Stimulated activated CD4-positive, alpha-beta T cell treated with anti-CD3 and anti-CD28 coated beads, Interleukin-4, amount 100 ng/mL, for 24 hours (primary cell): Measurements from ENCODE around the gene CATSPER3.

Experiments used
- DNase-seq: peaks from one replicate; pipeline ENCODE4 v3.0.0-alpha.2; 2020

The CATSPER3 gene

DNA sequence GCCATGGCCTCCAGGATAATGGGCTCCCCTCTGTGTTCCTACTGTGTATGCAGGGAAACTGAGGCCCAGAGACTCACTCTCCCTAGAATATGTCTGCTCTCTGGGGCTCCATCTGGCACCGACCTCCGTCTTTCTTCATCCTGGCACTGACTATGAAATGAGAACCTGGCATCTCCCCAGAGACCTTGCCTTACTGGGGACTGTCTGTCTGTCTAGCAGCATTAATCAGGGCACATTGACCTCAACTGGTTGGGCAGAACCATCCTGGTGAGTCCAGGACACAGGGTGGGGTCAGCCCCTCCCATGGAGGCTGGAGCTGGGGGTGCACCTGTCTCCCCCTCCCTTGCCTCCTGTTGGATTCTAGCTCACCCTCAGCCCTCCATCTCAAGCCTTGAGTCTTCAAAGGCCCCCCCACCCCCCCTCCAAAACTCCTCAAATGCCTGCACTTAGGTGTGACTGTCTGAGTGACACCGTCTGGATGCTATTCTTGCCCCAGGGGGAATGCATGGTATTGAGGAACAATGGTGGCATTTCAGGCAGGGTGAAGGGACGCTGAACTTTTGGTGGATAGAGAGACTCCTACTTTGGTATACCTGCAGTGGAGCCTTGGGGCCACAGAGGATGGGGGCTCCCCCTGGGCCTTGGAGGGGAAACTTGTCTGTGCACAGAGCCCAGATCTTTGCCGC, 79.1 kb downstream of the CATSPER3 start:
- DNase-seq, result no peak

DNA sequence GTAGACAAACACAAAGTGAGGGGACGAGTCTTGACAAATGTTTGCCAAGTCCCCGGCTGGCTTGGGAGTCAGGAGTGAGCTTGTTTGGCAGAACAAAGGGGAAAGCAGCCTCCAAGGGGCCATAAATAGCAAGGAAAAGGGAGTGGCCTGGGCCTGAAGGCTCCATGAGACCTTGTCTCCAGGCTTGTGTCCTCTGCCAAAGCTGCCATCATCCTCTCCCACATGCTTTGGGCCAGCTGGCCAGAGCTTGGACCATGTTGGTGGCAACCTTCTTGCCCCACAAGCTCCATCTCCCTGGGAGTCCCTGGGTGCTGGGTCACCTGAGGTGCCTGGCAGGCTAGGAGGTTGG, 79.6 kb downstream of the CATSPER3 start:
- no peak for DNase-seq

DNA sequence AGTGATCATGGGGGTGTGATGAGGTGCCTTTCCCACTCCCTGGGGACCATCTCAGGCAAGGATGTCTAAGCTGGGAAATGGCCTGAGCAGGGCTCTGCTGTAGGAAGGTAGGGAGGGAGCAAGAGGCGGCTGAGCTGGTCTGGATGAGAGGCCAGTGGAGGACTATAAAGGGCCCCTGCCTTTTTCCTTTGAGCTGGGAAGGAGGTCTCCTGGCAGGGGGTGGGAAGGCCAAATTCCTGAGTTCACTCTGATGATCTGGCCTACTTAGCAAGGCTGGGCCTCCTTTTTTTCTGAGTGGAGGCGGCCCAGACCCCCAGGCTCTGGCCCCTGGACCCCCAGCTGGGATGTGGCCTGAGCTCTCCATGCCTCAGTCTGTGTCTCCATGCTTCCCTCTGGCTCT, 80.6 kb downstream of the CATSPER3 start:
- DNase-seq, result no peak

DNA sequence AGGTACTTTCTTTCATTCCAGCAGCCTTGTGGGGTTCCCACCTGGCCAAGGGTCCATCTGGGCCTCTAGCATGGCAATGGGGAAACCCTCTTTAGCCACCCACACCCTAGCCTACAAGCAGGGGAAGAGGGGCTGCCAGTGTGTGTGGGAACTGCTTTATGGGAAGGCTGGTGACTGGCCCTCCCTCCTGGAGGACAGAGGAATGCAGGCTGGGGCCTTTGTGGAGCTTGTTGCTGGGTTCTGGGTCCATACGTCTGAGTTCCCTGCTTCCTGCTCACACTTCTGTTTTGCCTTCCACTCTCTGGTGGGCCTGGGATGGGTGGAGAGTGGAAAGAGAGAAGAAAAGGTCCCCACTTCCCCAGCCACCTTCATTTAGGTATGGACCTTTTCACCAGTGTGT, 81.2 kb downstream of the CATSPER3 start:
- DNase-seq, result no peak

DNA sequence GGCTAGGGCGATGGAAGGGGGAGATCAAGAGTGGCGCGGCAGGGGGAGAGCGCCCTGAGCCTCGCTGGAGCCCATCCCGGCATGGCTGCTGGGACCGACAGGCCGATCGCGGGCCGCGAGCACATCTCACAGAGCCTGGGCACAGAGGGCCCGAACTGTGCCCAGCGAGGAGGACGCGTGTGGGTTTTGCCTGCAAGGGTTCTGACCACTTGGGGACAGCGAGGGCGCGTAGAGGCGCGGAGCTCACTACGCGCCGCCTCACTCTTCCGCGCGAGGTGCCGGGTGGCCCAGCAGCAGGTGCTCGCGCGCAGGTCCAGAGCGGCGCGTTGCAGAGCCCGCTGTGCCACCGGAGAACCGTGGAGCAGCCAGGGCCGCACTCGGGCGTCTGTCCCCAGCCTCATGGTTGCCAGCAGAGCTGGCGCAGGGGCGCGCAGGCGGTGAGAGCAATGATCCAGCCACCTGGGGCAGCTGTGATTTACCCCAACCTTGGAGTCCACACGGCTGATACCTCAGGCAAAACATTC, 82.6 kb downstream of the CATSPER3 start:
- no peak for DNase-seq

DNA sequence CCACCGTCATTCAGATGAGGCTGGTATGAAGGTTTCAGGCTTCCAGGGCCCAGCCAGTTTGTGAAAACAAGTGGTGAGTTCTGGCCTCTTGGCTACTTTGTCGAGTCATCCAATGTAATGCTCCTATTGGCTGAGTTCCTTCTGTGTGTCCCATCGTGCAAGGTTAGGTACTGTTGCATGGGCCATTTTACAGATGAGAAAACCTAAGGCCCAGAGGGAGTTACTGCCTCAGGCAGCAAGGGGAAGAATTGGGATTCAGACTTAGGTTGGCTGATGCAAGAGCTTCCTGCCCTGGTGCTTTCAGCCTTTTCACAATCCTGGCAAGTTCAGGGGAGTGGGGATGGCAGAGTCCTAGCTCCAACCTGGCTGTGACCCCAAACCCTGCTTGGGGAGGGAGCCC, 83.7 kb downstream of the CATSPER3 start:
- no peak for DNase-seq

DNA sequence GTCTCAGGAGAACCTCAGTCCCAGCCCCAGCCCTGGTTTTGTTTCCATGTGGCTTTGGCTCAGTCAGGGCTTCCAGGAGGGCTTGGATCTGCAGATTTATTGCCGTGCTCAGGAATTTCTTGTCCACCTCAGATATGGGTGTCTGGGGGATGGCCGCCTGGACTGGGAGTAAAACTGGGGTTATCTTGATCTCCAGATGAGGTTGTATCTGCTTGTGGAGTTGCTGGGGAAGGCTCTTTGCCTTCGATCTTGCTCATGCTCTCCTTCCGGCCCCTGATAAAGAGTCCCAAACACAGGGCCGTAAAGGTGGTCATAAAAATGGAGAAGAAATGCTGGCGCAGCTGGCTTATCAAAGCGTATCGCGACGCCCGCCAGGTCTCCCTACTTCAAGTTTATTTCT, 84.2 kb downstream of the CATSPER3 start:
- no peak for DNase-seq

DNA sequence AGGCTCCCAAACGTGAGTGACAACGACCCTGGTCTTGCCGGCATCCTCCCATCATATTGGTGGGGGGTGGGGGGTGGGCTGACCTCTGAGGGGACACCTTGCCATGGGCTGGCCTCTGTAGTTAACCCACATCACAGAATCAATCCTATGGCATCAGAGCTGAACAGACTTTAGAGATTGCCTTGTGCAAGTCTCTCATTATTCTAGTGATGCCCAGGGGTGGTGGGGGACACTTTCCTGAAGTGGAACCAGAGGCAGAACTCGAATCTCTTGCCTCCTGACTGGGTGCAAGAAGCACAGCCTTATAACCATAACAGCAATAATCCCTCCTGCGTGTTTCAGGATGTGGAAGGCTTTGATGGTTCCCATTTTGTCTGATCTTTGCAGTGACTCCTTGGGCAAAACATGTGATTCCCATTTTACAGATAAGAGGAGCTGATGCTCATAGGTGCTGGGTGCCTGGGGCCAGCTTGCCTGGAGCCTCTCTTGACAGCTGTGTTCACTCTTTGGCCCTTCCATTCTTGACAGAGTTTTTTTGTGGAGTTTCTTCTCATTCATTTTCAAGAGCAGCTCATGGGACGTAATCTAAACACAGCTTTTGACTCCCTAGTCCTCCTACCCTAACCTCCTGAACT, 84.9 kb downstream of the CATSPER3 start:
- DNase-seq, result no peak

DNA sequence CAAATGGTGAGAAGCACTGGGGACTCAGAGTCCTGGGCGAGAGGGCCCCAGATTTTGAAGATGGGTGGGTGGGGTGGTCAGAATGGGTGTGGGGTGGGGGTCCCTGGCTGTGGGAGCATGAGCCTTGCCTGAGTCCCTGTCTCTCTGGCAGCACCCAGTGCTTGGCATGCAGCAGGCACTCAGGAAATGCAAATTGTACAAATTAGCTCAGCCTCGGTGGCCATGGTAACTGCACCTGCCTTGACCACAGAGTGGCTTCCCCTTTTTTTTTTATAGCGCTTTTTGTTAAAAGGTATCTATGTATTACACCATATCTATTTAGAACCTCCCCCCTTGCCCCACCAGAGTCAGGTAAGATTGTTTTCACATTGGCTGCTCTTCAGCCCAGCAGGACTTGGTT, 85.6 kb downstream of the CATSPER3 start:
- no peak for DNase-seq

DNA sequence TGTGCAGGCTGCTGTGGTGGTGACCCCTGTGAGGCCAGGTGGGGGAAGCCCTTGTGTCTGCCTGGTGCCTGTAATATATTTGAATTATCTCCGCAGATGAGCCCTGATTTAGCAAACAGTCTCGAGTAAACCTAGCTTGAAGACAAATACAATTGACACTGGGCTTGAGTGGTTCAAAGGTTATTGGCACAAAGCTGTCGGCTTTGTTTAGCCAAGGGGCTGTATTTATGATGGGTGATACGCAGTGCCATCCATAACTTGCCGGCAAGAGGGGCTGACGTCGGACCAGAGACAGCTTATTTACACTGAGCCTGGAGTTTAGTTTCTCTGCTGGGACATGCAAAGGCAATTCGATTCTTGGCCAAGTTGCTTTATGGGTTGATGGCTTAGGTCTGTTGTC, 86.3 kb downstream of the CATSPER3 start:
- no peak for DNase-seq

DNA sequence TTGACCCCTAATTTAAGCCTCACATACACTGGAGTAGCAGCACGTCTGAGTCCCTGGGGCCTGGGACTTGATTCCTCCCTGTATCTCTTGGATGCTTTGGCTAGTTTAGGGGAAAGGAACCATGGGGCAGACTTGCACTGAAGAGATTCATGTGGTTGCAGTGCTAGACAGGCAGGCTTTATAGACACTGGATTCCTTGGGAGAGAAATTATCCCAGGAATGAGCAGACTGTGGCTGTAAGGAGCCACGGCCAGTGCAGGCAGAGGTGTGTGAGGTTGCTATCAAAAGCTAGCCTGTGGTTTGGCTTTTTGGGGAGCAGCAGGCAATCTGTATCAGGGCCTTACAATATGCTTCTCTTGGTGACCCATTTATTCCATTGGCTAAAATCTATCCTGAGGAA, 86.8 kb downstream of the CATSPER3 start:
- DNase-seq, result no peak

DNA sequence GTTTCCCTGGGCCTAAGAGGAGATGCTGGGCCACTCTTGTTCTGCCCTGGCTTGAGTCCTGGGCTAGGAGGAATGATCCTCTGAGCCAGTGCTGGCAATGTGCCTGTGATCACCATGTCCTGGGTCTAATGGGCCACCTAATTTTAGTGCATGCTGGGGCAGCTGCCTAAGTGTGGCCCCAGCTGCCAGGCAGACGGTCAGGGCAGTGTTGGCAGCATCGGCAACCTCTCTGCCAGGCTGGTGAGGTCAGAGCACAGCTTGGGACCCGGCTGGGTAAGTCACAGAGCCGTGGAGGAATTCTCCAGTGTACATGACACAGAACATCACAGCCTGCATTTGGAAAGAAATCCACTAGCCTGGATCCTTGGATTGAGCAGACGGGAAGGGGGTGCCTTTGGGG, 87.7 kb downstream of the CATSPER3 start:
- DNase-seq, result no peak

DNA sequence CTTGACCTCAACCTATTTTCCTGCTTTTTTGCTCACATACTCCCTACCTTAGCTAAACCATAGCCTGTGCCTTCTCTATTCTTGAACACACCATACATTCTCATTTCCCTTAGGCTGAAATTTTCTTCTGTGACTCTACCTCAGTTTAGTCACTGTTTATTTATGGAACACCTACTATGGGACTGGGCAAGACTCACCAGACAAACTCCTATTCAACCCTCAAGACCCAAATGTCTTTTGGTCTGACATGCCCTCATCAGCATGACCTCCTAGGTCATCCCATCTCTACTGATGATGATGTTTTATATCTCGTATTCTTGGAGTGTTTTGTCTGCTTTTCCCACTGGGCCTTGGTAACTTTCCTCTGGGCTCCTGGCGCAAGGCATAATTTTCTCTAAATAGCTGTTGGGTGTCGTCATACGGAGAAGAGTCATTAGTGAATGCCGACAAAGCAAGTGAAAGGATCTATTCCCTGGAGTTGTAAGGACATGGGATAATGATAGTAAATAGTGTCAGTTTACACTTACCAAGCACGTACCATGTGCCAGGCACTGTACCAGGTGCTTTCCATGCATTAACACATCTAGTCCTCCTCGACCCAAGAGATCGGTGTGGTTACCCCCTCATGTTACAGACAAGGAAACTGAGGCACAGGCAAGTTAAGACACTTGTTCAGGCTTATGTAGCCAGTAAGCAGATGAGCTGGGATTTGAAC, 88.8 kb downstream of the CATSPER3 start:
- no peak for DNase-seq

DNA sequence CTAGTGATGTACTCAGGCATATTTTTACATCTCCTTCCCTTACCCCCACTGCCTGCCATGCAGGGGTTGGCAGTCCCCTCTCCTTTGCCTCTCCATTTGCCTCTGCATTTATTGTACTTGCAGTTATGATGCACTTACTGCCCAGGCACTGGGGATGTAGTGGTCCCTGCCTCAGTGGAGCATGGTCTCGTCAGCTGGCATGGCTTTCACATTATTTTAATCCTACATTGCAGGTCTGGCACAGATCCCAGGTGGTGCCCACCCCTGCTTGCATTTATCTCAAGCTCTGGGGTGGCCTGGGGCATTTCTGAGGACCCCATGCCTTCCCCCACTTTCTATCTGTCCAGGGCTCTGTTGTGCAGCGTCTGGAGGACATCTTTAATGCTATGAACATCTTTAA, 89.5 kb downstream of the CATSPER3 start:
- DNase-seq, result no peak

DNA sequence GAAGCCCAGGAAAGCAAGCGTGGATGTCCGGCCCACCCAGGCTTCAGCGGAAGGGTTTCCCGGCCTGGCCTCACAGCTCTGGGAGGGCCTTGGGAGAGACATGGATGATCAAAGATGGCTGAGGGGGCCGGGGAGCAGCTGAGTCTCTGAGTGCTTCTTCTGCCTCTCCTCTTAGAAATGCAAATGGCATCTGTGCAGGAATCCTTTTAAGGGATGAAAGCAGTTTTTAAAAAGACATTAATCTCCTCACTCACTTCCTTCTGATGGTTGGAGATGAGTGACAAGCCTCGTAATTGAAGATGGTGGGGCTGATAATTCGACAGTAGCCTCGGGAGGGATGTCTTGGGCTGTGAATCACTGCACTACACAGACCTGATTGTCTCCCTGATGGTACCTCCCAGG, 90.6 kb downstream of the CATSPER3 start:
- no peak for DNase-seq

DNA sequence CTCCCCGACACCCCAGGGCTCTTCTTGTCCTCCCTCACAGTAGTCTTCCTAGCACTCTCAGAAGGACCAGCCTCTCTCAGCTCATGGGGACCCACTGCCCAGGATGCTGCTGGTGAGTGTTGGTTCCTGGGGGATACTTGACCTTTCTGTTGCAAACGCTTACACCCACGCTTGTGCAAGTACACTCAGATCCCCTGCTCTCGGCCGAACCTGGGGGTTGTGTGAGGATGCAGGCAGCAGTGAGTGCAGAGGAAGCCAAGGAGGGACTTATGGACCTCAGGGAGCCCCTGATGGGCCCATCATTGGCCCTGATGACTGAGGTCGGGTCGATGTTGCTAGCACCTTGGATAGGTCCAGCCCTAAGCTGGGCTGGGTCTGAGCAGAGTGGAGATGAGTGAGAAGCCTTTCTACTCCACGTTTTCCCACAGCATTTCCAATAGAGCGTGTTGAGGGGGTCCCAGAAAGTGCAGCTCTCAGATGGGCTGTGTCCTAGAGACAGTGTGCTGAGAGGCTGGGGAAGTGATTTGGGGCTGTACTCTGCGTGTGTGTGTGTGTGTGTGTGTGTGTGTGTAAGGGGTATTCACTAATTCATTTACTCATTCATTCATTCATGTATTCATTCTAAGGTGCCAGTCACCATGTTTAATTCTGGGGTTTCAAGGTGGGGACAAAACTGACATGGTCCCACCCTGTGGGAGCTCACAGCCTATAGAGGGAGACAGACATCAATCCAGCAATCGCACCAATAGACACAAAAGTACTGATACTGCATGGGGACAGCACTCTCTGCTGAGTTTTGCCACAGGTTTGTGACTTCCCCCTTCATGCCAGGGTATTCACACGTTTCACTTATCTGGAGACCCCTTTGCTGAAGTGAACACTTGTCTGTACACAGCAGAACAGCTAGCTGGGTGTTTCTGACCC, 91.6 kb downstream of the CATSPER3 start:
- DNase-seq, result no peak

DNA sequence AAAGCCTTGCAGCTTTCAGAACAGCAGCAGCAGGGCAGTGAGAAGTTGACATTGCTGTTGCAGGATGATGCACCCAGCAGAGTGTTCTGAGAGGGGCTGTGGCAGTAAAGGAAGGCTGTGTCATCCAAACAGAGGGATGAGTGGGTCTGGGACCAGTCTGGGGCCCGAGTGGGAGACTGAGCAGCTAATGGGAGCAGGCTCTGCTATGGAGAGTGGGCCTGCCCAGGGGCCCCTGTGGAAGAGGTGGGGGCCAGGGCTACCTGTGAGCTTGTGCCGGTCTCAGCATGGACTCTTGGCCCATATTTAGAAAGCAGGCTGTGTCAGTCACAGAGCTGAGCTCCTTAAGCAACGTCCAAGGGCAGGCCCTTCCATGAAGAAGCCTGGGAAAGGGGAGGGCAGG, 92.3 kb downstream of the CATSPER3 start:
- no peak for DNase-seq

DNA sequence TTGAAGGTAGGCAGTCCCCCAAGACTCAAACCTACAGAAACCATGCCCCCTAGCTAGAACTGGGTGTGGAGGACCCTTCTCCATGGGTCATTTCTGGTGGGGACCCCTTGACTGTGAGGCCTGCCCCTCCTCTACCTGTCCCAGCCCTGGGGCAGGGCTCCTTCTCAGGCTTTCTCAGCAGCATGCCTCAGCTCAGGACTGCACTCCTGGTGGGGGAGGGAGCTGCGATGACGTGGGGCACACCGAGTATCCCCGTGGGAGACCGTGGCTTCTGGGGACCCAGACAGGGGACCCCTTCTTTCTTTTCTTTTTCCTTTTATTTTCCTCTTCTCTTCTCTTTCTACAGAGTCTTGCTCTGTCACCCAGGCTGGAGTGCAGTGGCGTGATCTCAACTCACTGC, 93.3 kb downstream of the CATSPER3 start:
- DNase-seq, result no peak
